Activated CD4-positive, alpha-beta memory T cell treated with anti-CD3 and anti-CD28 coated beads, Interleukin-2, amount 10 ng/mL, durations not matched to agents 7 days and 5 days (primary cell): ENCODE results near the gene C10orf143. TPM values are rescaled to one million over a fixed set of nuclear protein-coding genes. Genes with fewer than 3 reads are reported as not detected.

Source experiments
- CTCF ChIA-PET: fragments of 350-600 bp; sonication (Branson Sonifier 250); formaldehyde crosslinking; loops from one replicate; lab custom pipeline; 2021; ENCODE audit warnings: antibody characterized with exemption, inconsistent platforms; lab: Charles Lee
- POLR2A ChIA-PET: fragments of 350-600 bp; sonication (Branson Sonifier 250); formaldehyde crosslinking; loops from one replicate; lab custom pipeline; 2021; ENCODE audit warnings: antibody characterized with exemption; lab: Charles Lee
- DNase-seq: peaks from one replicate; pipeline ENCODE4 v3.0.0-alpha.2; 2020
- H3K27ac Mint-ChIP-seq: one replicate; pipeline ENCODE4 v1.8.0; 2021; ENCODE audit warnings: mild to moderate bottlenecking, mixed read lengths
- H3K27me3 Mint-ChIP-seq: one replicate; pipeline ENCODE4 v1.8.0; 2021; ENCODE audit warnings: mixed read lengths
- H3K36me3 Mint-ChIP-seq: one replicate; pipeline ENCODE4 v1.8.0; 2021; ENCODE audit warnings: low read depth, mixed read lengths
- H3K4me1 Mint-ChIP-seq: one replicate; pipeline ENCODE4 v1.8.0; 2021; ENCODE audit warnings: mixed read lengths
- H3K4me3 Mint-ChIP-seq: one replicate; pipeline ENCODE4 v1.8.0; 2021; ENCODE audit warnings: mild to moderate bottlenecking, mixed read lengths
- H3K9me3 Mint-ChIP-seq: one replicate; pipeline ENCODE4 v1.8.0; 2021; ENCODE audit warnings: mixed read lengths
- total RNA-seq, 2 experiments: library from RNA; stranded (reverse); gene quantifications; one replicate each; pipeline ENCODE4 v1.2.3, GENCODE V29; 2021

Gene C10orf143
- total RNA-seq, 2 experiments from 2014 or later = 2.5 TPM

GRCh38 chr10:130073912-130074311, 36.7 kb downstream of the C10orf143 start:
- Mint-ChIP-seq H3K4me3 (no peak overlapping the region), H3K4me1 (no peaks in the 10 kb centered on the region), H3K36me3 (no peaks in the 10 kb centered on the region), H3K27me3 (no peaks in the 10 kb centered on the region), H3K9me3 (no peaks in the 10 kb centered on the region), H3K27ac (no peak overlapping the region)
- ChIA-PET CTCF (no interaction called here), POLR2A (no interaction called here)
- no peak for DNase-seq

DNA sequence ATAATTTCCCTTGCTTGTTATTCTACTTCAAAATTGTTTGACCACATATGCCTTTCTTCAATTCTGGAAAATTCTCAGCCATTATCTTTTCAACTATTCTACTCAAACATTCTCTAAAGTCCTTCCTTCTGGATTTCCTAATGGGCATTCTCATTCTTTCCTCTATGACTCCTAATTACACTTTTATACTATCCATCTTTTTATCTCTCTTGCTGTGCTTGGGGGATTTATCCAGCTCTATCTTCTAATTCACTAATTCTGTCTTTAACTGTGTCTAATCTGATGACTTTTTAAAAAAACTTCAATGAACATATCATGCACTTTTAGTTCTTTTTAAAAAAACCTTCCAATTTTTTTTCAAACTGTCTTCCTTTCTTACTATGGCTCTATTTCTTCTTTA, 38.4 kb downstream of the C10orf143 start:
- Mint-ChIP-seq H3K27ac (no peak overlapping the region), H3K36me3 (no peaks in the 10 kb centered on the region), H3K4me3 (no peak overlapping the region), H3K4me1 (no peaks in the 10 kb centered on the region), H3K9me3 (no peaks in the 10 kb centered on the region), H3K27me3 (no peaks in the 10 kb centered on the region)
- ChIA-PET POLR2A (no interaction called here), CTCF (interaction anchor here (0.6 kb wide), 1 partner anchor 14 kb away, joined by 4 read pairs; no protein-coding TSS in a partner anchor)
- no peak for DNase-seq

DNA sequence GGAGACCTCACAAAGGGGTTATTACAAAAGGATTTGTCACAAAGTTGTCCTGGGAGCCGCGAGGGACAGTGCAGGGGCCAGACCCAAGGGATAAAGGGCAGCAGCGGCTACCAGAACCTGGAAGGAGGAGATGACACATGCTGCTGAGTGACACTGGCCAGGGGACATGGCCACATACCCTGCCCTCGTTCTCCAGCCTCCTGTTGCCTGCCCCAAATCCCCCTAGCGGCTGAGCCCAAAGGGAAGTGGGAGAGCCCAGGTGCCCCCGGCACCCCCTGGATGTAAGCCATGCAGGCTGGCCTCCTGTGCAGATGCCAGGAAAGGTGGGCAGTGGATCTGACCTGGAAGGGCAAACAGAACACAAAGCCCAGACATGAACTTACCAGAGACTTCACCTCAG, 42.7 kb downstream of the C10orf143 start:
- Mint-ChIP-seq H3K36me3 (no peaks in the 10 kb centered on the region), H3K27ac (no peak overlapping the region), H3K4me1 (no peaks in the 10 kb centered on the region), H3K4me3 (no peak overlapping the region), H3K9me3 (no peaks in the 10 kb centered on the region), H3K27me3 (no peaks in the 10 kb centered on the region)
- no peak for DNase-seq
- CTCF ChIA-PET = no interaction called here
- POLR2A ChIA-PET = no interaction called here

DNA sequence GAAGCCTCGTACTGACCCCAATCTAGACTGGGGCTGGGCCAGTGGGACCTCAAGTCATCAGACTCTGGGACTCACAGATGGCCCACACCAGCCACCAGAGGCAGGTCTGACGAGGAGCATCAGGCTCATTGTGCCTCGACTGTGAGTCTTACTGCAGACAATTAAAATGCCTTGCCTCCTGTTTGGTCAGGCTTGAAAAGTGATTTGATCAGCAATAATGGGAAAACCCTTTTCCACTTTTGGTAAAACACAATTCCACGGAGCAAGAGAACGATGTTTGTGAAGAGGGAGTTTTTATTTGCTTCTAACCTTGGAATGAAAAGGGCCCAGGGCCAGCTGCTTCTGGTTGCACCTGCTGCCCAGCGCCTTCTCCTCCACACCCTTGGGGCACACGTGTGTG, 43.9 kb downstream of the C10orf143 start:
- H3K4me1 Mint-ChIP-seq = no peaks in the 10 kb centered on the region
- no peak overlapping the region for H3K27ac Mint-ChIP-seq
- no peaks in the 10 kb centered on the region for H3K9me3 Mint-ChIP-seq
- no peak overlapping the region for H3K4me3 Mint-ChIP-seq
- DNase-seq = no peak
- H3K36me3 Mint-ChIP-seq = no peaks in the 10 kb centered on the region
- no peaks in the 10 kb centered on the region for H3K27me3 Mint-ChIP-seq
- ChIA-PET POLR2A (no interaction called here), CTCF (no interaction called here)

DNA sequence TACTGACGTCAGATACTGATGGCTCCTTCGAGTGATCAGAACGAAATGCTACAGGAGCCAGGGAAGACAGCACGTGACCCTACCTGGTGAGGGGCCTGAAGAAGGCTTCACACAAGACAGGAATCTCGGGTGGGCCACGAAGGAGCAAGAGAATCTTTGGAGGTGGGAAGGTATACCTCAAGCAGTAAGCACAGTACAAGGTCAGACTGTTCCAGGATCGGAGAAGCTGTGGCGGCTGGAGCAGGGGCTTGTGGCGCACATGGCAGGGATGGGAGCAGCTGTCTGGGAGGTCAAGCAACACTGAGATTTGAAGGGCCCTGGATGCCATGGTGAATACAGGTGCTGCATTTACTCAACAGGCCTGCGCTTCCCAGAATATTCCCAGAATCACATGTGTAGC, 45.4 kb downstream of the C10orf143 start:
- no peaks in the 10 kb centered on the region for H3K27me3 Mint-ChIP-seq
- H3K4me1 Mint-ChIP-seq = no peaks in the 10 kb centered on the region
- no peaks in the 10 kb centered on the region for H3K9me3 Mint-ChIP-seq
- H3K36me3 Mint-ChIP-seq = no peaks in the 10 kb centered on the region
- ChIA-PET CTCF (interaction anchor here (0.7 kb wide), 1 partner anchor 293 kb away, joined by 4 read pairs; no protein-coding TSS in a partner anchor), POLR2A (no interaction called here)
- no peak overlapping the region for H3K4me3 Mint-ChIP-seq
- no peak for DNase-seq
- no peak overlapping the region for H3K27ac Mint-ChIP-seq

DNA sequence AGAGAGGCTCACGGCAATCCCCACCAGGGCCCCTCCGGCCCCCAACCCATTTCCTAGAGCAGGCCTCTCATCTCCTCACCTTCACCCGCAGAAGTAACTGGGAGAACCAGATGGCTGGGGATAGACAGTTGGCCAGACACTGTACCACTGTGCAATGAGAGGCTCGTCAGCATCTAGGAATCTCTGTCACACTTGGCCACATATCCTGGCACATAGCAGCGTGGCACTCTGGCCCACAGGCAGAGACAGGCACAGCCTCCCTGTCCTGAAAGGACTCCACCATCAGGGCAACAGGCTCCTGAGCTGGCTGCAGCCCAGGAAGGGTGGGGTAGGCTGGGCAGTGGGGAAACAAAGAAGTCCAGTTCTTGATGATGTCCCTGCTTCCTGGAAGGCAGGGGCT, 45.8 kb downstream of the C10orf143 start:
- no peak overlapping the region for H3K4me3 Mint-ChIP-seq
- no peak for DNase-seq
- H3K36me3 Mint-ChIP-seq = no peaks in the 10 kb centered on the region
- CTCF ChIA-PET = no interaction called here
- no peaks in the 10 kb centered on the region for H3K9me3 Mint-ChIP-seq
- no peaks in the 10 kb centered on the region for H3K4me1 Mint-ChIP-seq
- H3K27ac Mint-ChIP-seq = no peak overlapping the region
- no peaks in the 10 kb centered on the region for H3K27me3 Mint-ChIP-seq
- POLR2A ChIA-PET = no interaction called here

DNA sequence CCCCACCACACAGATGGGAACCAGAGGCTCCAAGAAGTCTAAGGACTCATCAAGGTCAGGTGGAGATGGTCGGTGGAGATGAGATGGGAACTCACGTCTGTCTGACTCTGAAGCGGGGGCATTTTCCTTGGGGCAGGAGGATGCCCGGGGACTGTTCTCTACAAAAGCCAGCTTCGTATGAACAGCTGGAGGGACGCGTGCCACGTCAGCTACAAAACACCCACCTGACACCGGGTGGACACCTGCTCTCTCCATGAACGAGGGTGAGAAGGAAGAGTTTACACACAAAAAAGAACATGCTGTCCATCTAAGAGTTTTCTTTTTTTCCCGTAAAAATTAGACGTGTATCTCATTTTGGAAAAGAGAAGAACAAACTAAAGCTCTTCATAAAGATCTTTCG, 47.7 kb downstream of the C10orf143 start:
- H3K4me1 Mint-ChIP-seq = no peaks in the 10 kb centered on the region
- H3K27ac Mint-ChIP-seq = no peak overlapping the region
- H3K9me3 Mint-ChIP-seq = no peaks in the 10 kb centered on the region
- no peak overlapping the region for H3K4me3 Mint-ChIP-seq
- CTCF ChIA-PET = no interaction called here
- H3K27me3 Mint-ChIP-seq = no peaks in the 10 kb centered on the region
- POLR2A ChIA-PET = no interaction called here
- no peaks in the 10 kb centered on the region for H3K36me3 Mint-ChIP-seq
- no peak for DNase-seq

- H3K27ac Mint-ChIP-seq = no peak overlapping the region
- no peaks in the 10 kb centered on the region for H3K36me3 Mint-ChIP-seq
- H3K4me3 Mint-ChIP-seq = no peak overlapping the region
- H3K27me3 Mint-ChIP-seq = no peaks in the 10 kb centered on the region
- no peaks in the 10 kb centered on the region for H3K9me3 Mint-ChIP-seq
- ChIA-PET POLR2A (no interaction called here), CTCF (no interaction called here)
- no peaks in the 10 kb centered on the region for H3K4me1 Mint-ChIP-seq
- no peak for DNase-seq
Measured at GRCh38 chr10:130062201-130062600, 48.4 kb downstream of the C10orf143 start.

GRCh38 chr10:130061760-130062159, 48.9 kb downstream of the C10orf143 start:
- Mint-ChIP-seq H3K27ac (no peak overlapping the region), H3K4me3 (no peak overlapping the region), H3K36me3 (no peaks in the 10 kb centered on the region), H3K4me1 (no peaks in the 10 kb centered on the region), H3K9me3 (no peaks in the 10 kb centered on the region), H3K27me3 (no peaks in the 10 kb centered on the region)
- no peak for DNase-seq
- CTCF ChIA-PET = interaction anchor here (0.7 kb wide), 1 partner anchor 48 kb away, joined by 4 read pairs; no protein-coding TSS in a partner anchor
- POLR2A ChIA-PET = no interaction called here

DNA sequence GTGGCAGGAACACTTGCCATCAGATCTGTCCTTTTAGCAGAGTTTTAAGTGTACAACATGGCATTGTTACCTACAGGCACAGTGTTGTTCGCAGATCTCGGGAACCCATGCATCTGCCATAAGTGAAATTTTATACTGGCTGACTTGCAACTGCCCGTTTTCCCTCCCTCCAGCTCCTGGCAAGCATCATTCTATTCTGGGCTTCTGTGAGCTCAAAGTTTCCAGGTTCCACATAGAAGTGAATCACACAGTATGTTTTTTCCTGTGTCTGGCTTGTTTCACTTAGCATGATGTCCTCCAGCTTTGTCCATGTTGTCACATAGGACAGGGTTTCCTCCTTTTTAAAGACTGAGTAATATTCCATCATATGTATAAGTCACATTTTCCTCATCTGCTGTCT, 56.6 kb downstream of the C10orf143 start:
- ChIA-PET CTCF (no interaction called here), POLR2A (no interaction called here)
- H3K27me3 Mint-ChIP-seq = no peaks in the 10 kb centered on the region

DNA sequence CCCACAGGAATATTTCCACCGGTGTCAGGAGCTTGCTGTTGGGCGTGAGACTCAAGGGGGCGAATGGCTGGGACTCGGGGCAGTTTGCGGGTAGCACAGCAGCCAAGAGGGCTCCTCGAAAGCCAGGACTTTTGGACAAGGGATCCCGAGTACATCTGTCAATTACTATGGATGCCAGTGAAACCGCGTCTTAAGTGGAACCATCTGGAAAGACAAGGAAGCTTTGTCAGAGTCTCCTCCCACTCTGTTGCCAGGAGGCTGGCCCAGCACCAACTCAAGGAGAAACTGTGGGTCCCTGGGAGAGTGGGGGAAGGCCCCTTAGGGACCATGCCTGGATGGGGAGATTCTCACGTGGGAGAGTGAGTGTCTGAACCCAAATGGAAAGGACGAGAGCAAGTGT, 57.1 kb downstream of the C10orf143 start:
- H3K27ac Mint-ChIP-seq = no peak overlapping the region
- H3K9me3 Mint-ChIP-seq = peaks cover 5% of the 10 kb centered on the region
- no peak for DNase-seq
- H3K36me3 Mint-ChIP-seq = no peaks in the 10 kb centered on the region
- POLR2A ChIA-PET = no interaction called here
- no peaks in the 10 kb centered on the region for H3K4me1 Mint-ChIP-seq
- no peak overlapping the region for H3K4me3 Mint-ChIP-seq
- H3K27me3 Mint-ChIP-seq = no peaks in the 10 kb centered on the region
- CTCF ChIA-PET = no interaction called here

More for the DNA sequence above, 56.6 kb downstream of the C10orf143 start:
- Mint-ChIP-seq H3K27ac (no peak overlapping the region), H3K36me3 (no peaks in the 10 kb centered on the region), H3K9me3 (peaks cover 5% of the 10 kb centered on the region), H3K4me3 (no peak overlapping the region), H3K4me1 (no peaks in the 10 kb centered on the region)
- no peak for DNase-seq

GRCh38 chr10:130052193-130052592, 58.4 kb downstream of the C10orf143 start:
- POLR2A ChIA-PET = no interaction called here
- Mint-ChIP-seq H3K4me3 (no peak overlapping the region), H3K4me1 (no peaks in the 10 kb centered on the region), H3K27me3 (no peaks in the 10 kb centered on the region), H3K27ac (no peak overlapping the region), H3K9me3 (peaks cover 5% of the 10 kb centered on the region), H3K36me3 (no peaks in the 10 kb centered on the region)
- CTCF ChIA-PET = interaction anchor here (0.6 kb wide), 1 partner anchor 1853 kb away, joined by 6 read pairs; no protein-coding TSS in a partner anchor
- DNase-seq = no peak

- no peaks in the 10 kb centered on the region for H3K27me3 Mint-ChIP-seq
- no peaks in the 10 kb centered on the region for H3K36me3 Mint-ChIP-seq
- H3K4me1 Mint-ChIP-seq = no peaks in the 10 kb centered on the region
- ChIA-PET CTCF (no interaction called here), POLR2A (no interaction called here)
- no peak for DNase-seq
- no peak overlapping the region for H3K27ac Mint-ChIP-seq
- peaks cover 5% of the 10 kb centered on the region for H3K9me3 Mint-ChIP-seq
- no peak overlapping the region for H3K4me3 Mint-ChIP-seq
Measured at GRCh38 chr10:130050721-130051120, 59.9 kb downstream of the C10orf143 start.

- ChIA-PET POLR2A (no interaction called here), CTCF (no interaction called here)
- Mint-ChIP-seq H3K4me1 (no peaks in the 10 kb centered on the region), H3K36me3 (no peaks in the 10 kb centered on the region), H3K27me3 (no peaks in the 10 kb centered on the region), H3K9me3 (peaks cover 4% of the 10 kb centered on the region), H3K4me3 (no peak overlapping the region), H3K27ac (no peak overlapping the region)
- DNase-seq = no peak
Measured at GRCh38 chr10:130049987-130050386, 60.6 kb downstream of the C10orf143 start.
